ENCODE measurements around the gene CDKL5.

CDKL5 gene

GRCh38 chrX:18579495-18579894, 154.1 kb downstream of the CDKL5 start:
- TF ChIP-seq EP300 (IDR thresholded peaks at IDR 0.05; ENCODE audit: borderline replicate concordance) (no peak), TCF12 (IDR thresholded peaks at IDR 0.05; ENCODE audit: low read depth) (no peak), NFIC (IDR thresholded peaks at IDR 0.05) (no peak), CEBPB (IDR thresholded peaks at IDR 0.05) (no peak)

DNA sequence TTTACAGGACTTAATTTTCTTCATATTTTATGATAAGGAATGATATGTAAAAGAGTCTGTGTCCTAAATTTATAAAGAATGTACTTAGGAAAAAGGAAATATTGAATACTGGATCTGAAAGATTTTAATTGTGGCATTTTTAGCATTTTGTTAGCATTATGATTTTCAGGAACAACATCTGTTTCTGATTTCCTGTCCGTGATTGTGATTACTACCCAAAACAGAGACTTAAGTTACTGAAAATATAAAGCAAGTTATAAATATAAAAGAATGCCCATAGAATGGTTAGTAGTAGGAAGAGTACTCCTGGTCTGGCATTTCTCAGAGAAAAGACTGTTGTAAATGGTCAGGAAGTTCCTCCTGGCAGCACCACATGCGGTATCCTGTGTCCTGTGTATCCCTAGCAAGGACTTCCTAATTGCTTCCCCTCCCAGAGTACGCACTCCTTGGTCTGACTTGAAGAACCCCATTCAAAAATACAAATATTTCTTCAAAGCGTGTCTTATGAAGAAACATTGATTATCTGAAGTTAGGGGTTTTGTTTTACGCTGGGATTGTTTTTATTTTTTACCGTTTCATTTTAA, 157.6 kb downstream of the CDKL5 start:
- TF ChIP-seq CREB1 (IDR thresholded peaks at IDR 0.05; ENCODE audit: low read depth) (no peak), EP300 (IDR thresholded peaks at IDR 0.05; ENCODE audit: borderline replicate concordance) (no peak), ZBTB7A (IDR thresholded peaks at IDR 0.05; ENCODE audit: low read depth) (no peak), TEAD4 (IDR thresholded peaks at IDR 0.05) (no peak), NFIC (IDR thresholded peaks at IDR 0.05) (no peak), CEBPB (IDR thresholded peaks at IDR 0.05) (no peak), TCF12 (IDR thresholded peaks at IDR 0.05; ENCODE audit: low read depth) (no peak), FOXM1 (IDR thresholded peaks at IDR 0.05; ENCODE audit: borderline replicate concordance, low read depth) (no peak), RAD21 (IDR thresholded peaks at IDR 0.05; ENCODE audit: low read depth) (no peak), TAF1 (IDR thresholded peaks at IDR 0.05; ENCODE audit: low read depth) (no peak), REST (IDR thresholded peaks at IDR 0.05; ENCODE audit: low read depth) (no peak)
- TF ChIP-seq, protein P1, sequence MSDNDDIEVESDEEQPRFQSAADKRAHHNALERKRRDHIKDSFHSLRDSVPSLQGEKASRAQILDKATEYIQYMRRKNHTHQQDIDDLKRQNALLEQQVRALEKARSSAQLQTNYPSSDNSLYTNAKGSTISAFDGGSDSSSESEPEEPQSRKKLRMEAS (IDR thresholded peaks at IDR 0.05): no peak

DNA sequence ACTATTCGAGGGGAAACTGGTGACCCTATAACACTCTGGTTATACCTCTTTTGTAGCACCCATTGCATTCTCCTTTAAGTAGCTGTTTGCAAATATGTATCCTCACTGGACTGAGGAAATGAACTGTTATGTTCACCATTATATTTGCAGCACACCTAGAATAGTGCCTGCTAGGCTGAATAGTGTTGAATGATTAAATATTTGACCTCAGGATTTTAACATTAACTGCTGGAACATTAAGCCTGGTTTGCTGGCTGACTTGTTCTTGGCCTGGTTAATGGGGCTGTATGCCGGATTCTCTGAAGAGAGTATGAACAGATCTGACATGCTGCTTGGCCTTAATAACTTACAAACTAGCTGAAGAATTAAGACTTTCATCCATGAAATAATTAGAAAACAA, 166.4 kb downstream of the CDKL5 start:
- TF ChIP-seq REST (IDR thresholded peaks at IDR 0.05; ENCODE audit: low read depth) (no peak), RAD21 (IDR thresholded peaks at IDR 0.05; ENCODE audit: low read depth) (no peak), TEAD4 (IDR thresholded peaks at IDR 0.05) (no peak), TCF12 (IDR thresholded peaks at IDR 0.05; ENCODE audit: low read depth) (no peak), EGR1 (IDR thresholded peaks at IDR 0.05) (no peak), USF1 (IDR thresholded peaks at IDR 0.05) (no peak), ZBTB7A (IDR thresholded peaks at IDR 0.05; ENCODE audit: low read depth) (no peak), CEBPB (IDR thresholded peaks at IDR 0.05) (no peak), YY1 (IDR thresholded peaks at IDR 0.05; ENCODE audit: low read depth) (no peak), NFIC (IDR thresholded peaks at IDR 0.05) (no peak), EP300 (IDR thresholded peaks at IDR 0.05; ENCODE audit: borderline replicate concordance) (no peak), TAF1 (IDR thresholded peaks at IDR 0.05; ENCODE audit: low read depth) (no peak), CREB1 (IDR thresholded peaks at IDR 0.05; ENCODE audit: low read depth) (no peak)
- TF ChIP-seq, protein P1 (IDR thresholded peaks at IDR 0.05): no peak

- TF ChIP-seq YY1 (IDR thresholded peaks at IDR 0.05; ENCODE audit: low read depth) (no peak), NFIC (IDR thresholded peaks at IDR 0.05) (no peak)
Measured at GRCh38 chrX:18594079-18594478, 168.7 kb downstream of the CDKL5 start.

DNA sequence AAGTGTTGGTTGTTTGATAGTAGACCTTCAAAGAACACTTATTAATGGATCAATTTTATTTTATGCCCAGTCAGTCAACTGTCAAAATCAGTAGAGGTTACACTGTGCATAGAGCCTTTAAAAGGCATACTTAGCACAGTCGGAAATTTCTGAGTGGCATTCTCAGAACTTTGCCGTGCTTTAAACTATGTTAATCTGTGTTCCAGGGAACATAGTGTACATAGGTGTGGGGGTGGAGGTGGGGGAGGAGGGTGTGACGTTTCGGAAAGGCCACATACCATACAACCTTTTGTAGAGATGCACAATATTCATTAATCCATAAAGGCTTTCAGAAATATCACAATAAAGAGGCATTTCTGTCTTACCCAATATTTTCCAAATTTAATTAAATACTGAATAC, 170.7 kb downstream of the CDKL5 start:
- TF ChIP-seq FOXM1 (IDR thresholded peaks at IDR 0.05; ENCODE audit: borderline replicate concordance, low read depth): no peak
- no peak for TF ChIP-seq TEAD4 (IDR thresholded peaks at IDR 0.05)
- TF ChIP-seq EGR1 (IDR thresholded peaks at IDR 0.05): no peak
- no peak for TF ChIP-seq CREB1 (IDR thresholded peaks at IDR 0.05; ENCODE audit: low read depth)
- TF ChIP-seq, protein P1 (IDR thresholded peaks at IDR 0.05): no peak
- TF ChIP-seq YY1 (IDR thresholded peaks at IDR 0.05; ENCODE audit: low read depth): no peak
- TF ChIP-seq ZBTB7A (IDR thresholded peaks at IDR 0.05; ENCODE audit: low read depth): no peak
- TF ChIP-seq RAD21 (IDR thresholded peaks at IDR 0.05; ENCODE audit: low read depth): no peak
- no peak for TF ChIP-seq NFIC (IDR thresholded peaks at IDR 0.05)
- TF ChIP-seq TCF12 (IDR thresholded peaks at IDR 0.05; ENCODE audit: low read depth): no peak
- no peak for TF ChIP-seq CEBPB (IDR thresholded peaks at IDR 0.05)
- TF ChIP-seq TAF1 (IDR thresholded peaks at IDR 0.05; ENCODE audit: low read depth): no peak
- no peak for TF ChIP-seq REST (IDR thresholded peaks at IDR 0.05; ENCODE audit: low read depth)
- no peak for TF ChIP-seq EP300 (IDR thresholded peaks at IDR 0.05; ENCODE audit: borderline replicate concordance)
